HG02885 (cell line): ENCODE results near the gene DUXA.

Experiments
- ATAC-seq: cut with Tn5 transposase; IDR thresholded peaks from one replicate; pipeline ENCODE4 v1.9.1; 2021; ENCODE audit warnings: mild to moderate bottlenecking; ENCODE audit not compliant: unreplicated experiment, poor library complexity

DUXA gene

GRCh38 chr19:57106722-57107235 is 60.5 kb downstream of the DUXA start:
- no peak for ATAC-seq

GRCh38 chr19:57105976-57106721 is 61.1 kb downstream of the DUXA start:
- no peak for ATAC-seq
